22Rv1 (cell line): ENCODE measurements around the gene ZBTB32.

Experiments used
- H3K27ac ChIP-seq: fragments of 450-650 bp; 2 replicates; pipeline ENCODE4 v1.5.1; 2017
- ZFX ChIP-seq: fragments of 450-650 bp; IDR thresholded peaks from 2 replicates; pipeline ENCODE4 v1.6.1; 2017; ENCODE audit warnings: antibody characterized with exemption, borderline replicate concordance
- TF ChIP-seq, protein P1 (sequence below): fragments of 450-650 bp; IDR thresholded peaks from 2 replicates; pipeline ENCODE4 v1.5.1; 2017; ENCODE audit warnings: mild to moderate bottlenecking

ZBTB32 gene

DNA sequence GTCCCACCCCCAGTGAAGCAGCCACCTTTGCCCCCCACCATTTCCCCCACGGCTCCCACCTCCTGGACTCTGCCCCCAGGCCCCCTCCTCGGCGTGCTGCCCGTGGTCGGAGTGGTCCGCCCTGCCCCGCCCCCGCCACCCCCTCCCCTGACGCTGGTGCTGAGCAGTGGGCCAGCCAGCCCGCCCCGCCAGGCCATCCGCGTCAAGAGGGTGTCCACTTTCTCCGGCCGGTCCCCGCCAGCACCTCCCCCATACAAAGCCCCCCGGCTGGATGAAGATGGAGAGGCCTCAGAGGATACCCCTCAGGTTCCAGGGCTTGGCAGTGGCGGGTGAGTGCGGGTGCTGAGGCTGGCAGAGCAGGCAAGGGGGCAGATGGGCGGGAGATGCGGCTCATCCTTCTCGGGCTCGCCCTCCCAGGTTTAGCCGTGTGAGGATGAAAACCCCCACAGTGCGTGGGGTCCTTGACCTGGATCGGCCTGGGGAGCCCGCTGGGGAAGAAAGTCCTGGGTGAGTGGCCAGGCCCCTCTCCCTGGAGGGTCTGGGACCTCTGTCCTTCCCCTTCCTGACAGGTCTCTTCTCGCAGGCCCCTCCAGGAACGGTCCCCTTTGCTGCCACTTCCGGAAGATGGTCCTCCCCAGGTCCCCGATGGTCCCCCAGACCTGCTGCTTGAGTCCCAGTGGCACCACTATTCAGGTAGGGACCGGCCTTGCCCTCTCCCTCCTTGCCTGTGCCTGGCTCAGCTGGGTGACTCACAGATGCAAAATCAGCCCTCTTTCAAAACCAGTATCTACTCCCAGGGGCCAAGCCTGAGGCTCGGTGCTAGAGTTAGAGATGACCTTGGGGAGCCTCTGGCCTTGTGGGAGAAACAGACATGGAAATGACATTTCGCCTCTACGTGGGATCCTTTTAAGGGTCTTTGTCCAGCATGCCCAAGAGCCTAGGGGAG, 29.1 kb downstream of the ZBTB32 start:
- H3K27ac ChIP-seq: no peak overlapping the region
- TF ChIP-seq, protein P1, sequence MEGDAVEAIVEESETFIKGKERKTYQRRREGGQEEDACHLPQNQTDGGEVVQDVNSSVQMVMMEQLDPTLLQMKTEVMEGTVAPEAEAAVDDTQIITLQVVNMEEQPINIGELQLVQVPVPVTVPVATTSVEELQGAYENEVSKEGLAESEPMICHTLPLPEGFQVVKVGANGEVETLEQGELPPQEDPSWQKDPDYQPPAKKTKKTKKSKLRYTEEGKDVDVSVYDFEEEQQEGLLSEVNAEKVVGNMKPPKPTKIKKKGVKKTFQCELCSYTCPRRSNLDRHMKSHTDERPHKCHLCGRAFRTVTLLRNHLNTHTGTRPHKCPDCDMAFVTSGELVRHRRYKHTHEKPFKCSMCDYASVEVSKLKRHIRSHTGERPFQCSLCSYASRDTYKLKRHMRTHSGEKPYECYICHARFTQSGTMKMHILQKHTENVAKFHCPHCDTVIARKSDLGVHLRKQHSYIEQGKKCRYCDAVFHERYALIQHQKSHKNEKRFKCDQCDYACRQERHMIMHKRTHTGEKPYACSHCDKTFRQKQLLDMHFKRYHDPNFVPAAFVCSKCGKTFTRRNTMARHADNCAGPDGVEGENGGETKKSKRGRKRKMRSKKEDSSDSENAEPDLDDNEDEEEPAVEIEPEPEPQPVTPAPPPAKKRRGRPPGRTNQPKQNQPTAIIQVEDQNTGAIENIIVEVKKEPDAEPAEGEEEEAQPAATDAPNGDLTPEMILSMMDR: no peak
- no peak for TF ChIP-seq ZFX

DNA sequence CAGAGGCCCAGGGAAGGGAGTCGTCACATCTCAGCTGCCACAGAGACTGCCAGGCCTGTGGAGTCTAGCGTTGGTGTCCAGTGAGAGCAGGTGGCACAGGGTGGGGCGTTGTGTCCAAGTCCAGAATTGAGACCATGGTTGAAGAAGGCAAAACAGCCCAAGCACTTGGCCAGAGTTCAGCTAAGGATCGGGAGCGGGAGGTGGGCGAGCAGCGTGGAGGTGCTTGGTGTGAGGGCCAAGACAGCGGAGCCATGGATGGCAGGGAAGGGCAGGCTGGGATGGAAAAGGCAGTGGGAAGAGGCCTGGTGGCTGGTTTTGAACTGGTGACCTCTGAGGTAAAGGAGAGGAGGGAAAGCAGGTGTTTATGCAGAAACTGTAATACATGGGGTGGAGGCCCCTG, 29.9 kb downstream of the ZBTB32 start:
- H3K27ac ChIP-seq: no peak overlapping the region
- no peak for TF ChIP-seq ZFX
- TF ChIP-seq, protein P1: no peak

DNA sequence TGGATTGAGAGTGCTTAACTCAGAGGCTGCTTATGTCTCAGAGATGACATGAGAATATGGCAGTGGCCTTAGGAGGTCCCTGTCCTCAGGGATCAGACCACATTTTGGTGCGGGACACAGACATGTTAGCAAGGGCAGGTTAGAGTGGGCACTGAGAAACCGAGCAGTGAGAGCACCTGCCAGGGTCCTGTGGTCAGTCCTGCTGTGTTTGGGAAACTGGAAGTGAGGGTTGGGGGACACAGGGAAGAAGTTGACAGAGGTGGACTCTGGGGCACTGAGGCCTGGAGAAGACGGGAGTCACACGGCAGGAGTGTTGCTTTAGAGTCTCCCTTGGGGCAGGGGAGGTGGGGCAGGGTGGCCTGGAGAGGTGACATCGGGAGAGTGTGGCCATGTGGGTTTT, 30.5 kb downstream of the ZBTB32 start:
- TF ChIP-seq ZFX: no peak
- TF ChIP-seq, protein P1: no peak
- no peak overlapping the region for H3K27ac ChIP-seq

DNA sequence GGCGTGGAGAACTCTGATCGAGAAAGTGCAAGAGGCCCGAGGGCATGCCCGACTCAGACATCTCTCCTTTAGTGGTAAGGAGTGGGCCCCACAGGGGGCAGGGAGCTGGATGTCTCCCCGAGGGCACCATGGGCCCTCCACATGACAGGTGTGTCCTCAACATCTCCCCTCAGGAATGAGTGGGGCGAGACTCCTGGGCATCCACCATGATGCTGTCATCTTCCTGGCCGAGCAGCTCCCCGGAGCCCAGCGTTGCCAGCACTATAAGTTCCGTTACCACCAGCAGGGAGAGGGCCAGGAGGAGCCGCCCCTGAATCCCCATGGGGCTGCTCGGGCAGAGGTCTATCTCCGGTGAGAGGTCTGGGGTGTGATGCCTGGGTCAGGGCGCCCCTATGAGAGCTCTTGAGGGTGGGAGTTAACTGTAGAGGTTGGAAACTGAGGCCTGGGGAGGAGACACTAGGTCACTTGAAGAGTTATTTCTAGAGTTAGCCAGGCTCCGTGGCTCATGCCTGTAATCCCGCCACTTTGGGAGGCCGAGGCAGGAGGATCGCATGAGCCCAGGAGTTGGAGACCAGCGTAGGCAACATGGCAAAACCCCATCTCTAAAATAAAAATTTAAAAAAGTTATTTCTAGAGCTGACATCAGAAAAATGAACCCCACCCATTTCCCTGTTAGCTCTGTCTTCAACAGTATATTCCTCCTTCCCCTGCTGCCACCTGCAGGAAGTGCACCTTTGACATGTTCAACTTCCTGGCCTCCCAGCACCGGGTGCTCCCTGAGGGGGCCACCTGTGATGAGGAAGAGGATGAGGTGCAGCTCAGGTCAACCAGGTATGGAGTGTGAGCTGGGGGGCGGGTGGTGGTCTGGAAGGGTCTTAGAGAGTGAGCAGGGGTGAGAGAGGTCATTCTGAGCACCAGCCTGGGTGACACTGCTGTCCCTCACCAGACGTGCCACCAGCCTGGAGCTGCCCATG, 32.8 kb downstream of the ZBTB32 start:
- TF ChIP-seq ZFX: no peak
- TF ChIP-seq, protein P1: no peak; the same call in 1 of the 2 replicates
- no peak overlapping the region for H3K27ac ChIP-seq

DNA sequence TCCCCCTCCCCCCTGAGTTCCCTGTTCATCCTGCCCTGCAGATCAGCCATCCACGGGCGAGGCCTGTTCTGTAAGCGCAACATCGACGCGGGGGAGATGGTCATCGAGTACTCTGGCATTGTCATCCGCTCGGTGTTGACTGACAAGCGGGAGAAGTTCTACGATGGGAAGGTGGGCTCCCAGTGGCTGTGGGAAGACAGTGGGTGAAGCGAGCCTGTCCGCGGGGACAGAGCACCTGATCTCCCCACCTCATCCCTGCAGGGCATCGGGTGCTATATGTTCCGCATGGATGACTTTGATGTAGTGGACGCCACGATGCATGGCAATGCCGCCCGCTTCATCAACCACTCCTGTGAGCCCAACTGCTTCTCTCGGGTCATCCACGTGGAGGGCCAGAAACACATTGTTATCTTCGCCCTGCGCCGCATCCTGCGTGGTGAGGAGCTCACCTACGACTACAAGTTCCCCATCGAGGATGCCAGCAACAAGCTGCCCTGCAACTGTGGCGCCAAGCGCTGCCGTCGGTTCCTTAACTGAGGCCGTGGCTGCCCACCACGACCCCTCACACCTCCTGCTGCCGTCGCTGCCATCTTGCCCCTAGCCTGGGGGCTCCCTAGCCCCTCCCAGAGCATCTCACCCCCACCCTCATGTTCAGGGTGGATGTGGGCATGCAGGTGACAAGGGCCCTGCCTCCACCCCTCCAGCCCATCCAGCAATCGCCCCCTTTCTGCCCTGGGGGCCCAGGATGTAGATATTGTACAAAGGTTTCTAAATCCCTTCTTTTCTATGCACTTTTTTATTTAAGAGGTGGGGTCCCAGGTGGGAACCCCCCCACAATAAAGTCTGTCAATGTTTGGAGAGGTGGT, 33.9 kb downstream of the ZBTB32 start:
- TF ChIP-seq, protein P1: no peak
- no peak for TF ChIP-seq ZFX

DNA sequence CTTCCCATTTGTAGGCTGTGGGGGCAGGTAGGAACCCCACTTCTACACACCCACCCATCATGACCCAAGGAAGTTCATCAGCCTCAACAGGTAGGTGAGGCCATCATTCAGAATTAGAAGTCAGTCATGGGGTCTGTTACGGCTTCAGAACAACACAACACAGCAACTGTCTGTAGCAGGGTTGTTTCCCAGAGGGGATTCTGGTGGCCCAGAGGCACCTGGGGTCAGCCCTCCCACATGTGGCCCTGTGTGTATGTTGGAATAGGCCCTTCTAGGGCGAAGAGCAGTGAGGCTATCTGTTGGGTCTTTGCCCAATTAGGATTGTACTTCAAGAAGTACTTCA, 34.5 kb downstream of the ZBTB32 start:
- TF ChIP-seq, protein P1: no peak
- TF ChIP-seq ZFX: no peak

More for the DNA sequence above, 33.9 kb downstream of the ZBTB32 start:
- H3K27ac ChIP-seq: peak overlapping the region; percentile 90

More for the DNA sequence above, 34.5 kb downstream of the ZBTB32 start:
- H3K27ac ChIP-seq: peak overlapping the region; percentile 90
